K562 treated with DMSO at 1 percent for 12 hours (cell line): Measurements from ENCODE around the gene LZTS3. TPM values are rescaled to one million over a fixed set of nuclear protein-coding genes. Genes with fewer than 3 reads are reported as not detected.

Experiments
- total RNA-seq: library from RNA; unstranded; fragments of 300-600 nt; gene quantifications from 2 replicates; pipeline ENCODE4 v1.2.3, GENCODE V29; 2022; ENCODE audit not compliant: insufficient read depth

The LZTS3 gene
- 2.6 and 4.3 TPM in 2 replicates for total RNA-seq

DNA sequence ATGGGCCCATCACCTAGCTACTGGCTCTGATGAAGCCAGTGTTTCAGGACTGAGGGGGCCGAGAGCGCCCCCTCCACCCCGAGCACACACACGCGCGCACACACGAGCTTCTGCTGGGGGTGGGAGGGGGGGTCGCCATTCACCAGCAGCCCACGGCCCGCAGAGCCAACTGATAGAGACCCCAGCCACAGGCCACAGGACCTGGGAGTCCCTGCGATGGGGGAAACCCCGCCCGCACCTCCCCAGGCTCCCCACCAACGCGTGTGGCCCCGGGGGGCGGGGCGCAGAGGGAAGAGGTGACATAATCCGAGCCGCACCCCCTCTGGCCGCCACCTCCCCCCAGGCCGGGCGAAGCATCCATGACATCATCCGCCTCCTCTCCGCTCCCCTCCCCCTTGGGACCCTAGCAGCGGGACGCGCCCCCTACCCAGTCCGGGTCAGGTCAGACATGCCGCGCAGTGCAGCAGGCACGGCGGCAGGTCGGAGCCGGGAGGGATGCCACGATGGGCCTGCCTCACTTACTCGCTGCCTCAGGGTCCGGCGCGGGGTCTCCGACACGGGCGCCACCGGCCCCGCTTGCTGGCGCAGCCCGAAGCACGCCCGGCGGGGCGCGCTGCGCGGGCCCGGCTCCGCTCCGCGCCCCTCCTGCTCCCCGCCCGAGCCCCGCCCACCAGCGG is at the start of gene LZTS3:
LZTS3 (minus strand) TSS at position 617 of the 677 bp plus-strand sequence. CDS start 6,386 bp downstream, outside the sequence.

DNA sequence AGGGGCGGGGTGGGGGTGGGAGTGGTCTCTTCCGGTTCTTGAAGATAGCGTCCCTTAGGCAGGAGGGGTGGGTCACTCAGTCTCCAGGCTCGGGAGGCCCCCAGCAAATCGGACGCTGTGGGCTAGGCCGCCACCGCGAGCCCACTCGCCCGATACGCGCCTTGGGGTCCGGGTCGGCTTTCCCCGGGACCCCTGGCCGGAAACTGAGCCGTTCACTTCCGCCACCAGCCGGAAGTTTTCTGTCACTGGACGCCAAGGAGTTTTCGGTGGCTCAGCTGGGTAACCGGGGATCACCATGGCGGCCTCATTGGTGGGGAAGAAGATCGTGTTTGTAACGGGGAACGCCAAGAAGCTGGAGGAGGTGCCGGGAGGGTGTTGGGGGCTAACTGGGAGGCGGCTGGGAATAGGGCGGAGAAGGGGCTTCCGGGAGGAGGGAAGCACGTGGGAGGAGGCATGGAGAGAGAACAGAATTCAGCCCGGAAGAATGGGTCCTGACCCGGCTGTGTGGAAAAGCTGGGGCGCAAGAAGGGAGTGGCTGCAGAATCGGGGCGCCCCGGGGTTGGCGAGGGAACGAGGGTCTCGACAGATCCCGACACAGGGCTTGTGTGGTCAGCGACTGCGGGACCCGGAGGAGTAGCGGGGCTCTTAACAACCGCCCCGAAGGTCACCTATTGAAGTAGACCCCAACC is 36.1 kb upstream of the LZTS3 start, which contains the start of gene ITPA:
ITPA (plus strand) TSS at position 242 of the 689 bp plus-strand sequence; CDS start at position 296, 54 bp downstream.

DNA sequence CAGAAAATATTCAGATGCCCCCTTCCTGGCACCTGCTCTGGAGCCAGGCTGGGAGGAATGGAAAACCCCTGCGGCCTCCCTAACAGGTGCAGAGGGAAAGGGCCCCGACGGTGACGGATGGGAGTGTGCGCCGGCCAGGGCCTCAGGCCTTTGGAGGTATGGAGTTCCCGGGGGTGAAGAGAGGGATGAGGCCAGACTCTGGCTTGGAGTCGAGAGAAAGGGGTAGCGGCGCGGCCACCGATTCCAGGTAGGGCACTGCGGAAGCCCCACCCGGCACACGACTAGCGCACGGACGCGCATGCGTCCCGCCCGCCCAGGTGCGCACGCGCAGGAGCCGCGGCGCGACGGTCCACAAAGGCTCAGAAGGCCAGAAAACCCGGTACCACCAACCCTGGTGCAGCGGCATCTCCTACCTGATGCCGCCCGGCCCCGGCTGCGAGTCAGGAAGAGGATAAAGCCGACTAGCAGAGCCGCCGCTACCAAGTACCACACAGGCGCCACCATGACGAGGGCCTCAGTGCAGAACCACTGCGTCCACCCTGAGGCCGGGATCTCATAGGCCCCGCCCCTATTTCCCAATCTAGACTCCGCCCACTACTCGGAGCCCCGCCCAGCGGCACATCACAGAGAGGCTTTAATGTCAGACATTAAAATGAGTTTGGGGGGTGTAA is 30.9 kb upstream of the LZTS3 start, which contains the start of gene DDRGK1:
DDRGK1 (minus strand) TSS at position 559 of the 671 bp plus-strand sequence; CDS start at position 504, 55 bp downstream.

Other genes starting within 250 kb of the LZTS3 start
- gene GNRH2, start 129.9 kb downstream of the LZTS3 start, total RNA-seq = not detected in 2 replicates
- 29.3 and 32.7 TPM in 2 replicates for gene MRPS26, start 127.5 kb downstream of the LZTS3 start, total RNA-seq
- not detected in 2 replicates for gene OXT, start 101.9 kb downstream of the LZTS3 start, total RNA-seq
- gene AVP, start 88.8 kb downstream of the LZTS3 start, total RNA-seq = not detected in 2 replicates
- gene FASTKD5, start 13.7 kb downstream of the LZTS3 start, total RNA-seq = 10.8 and 18.4 TPM in 2 replicates
- gene UBOX5, start 13.7 kb downstream of the LZTS3 start, total RNA-seq = 2.4 and 3.8 TPM in 2 replicates
- gene DDRGK1, start 31.1 kb upstream of the LZTS3 start, total RNA-seq = 22.8 and 26.8 TPM in 2 replicates
- 51.0 and 53.3 TPM in 2 replicates for gene ITPA, start 35.9 kb upstream of the LZTS3 start, total RNA-seq
- gene SLC4A11, start 65.6 kb upstream of the LZTS3 start, total RNA-seq = 0.20 TPM in 1 of 2 replicates, not detected in the other
- gene DNAAF9, start 234.1 kb upstream of the LZTS3 start, total RNA-seq = 0.82 and 2.9 TPM in 2 replicates